ENCODE data around the gene FAF2.

The FAF2 gene

GRCh38 chr5:176533894-176534611, 85.9 kb downstream of the FAF2 start:
- DNase-seq = no peak

- DNase-seq = no peak
Measured at GRCh38 chr5:176534640-176535039, 86.5 kb downstream of the FAF2 start.

GRCh38 chr5:176535101-176535663, 87.0 kb downstream of the FAF2 start:
- DNase-seq = peak; percentile 46

GRCh38 chr5:176535664-176536131, 87.5 kb downstream of the FAF2 start:
- peak; percentile 46 for DNase-seq

- DNase-seq = peak; percentile 81
Measured at GRCh38 chr5:176536132-176536901, 88.1 kb downstream of the FAF2 start.

- DNase-seq = peak; percentile 98
Measured at GRCh38 chr5:176536902-176537553, 88.8 kb downstream of the FAF2 start, which contains the start of gene RNF44. Gene RNF44 (minus strand): TSS chr5:176537402. CDS start chr5:176532472, 4,930 bp downstream.

- peak; percentile 99 for DNase-seq
Measured at GRCh38 chr5:176537554-176538229, 89.5 kb downstream of the FAF2 start.

GRCh38 chr5:176538230-176538988, 90.2 kb downstream of the FAF2 start:
- DNase-seq = peak; percentile 77

- DNase-seq = peak; percentile 36
Measured at GRCh38 chr5:176538989-176539384, 90.8 kb downstream of the FAF2 start.

GRCh38 chr5:176540476-176540899, 92.3 kb downstream of the FAF2 start:
- peak; percentile 69 for DNase-seq

GRCh38 chr5:176540956-176541337, 92.8 kb downstream of the FAF2 start:
- DNase-seq = no peak

GRCh38 chr5:176541338-176542134, 93.4 kb downstream of the FAF2 start:
- peak; percentile 69 for DNase-seq

- DNase-seq = peak; percentile 51
Measured at GRCh38 chr5:176542135-176542595, 94.0 kb downstream of the FAF2 start.

GRCh38 chr5:176542596-176543427, 94.6 kb downstream of the FAF2 start:
- DNase-seq = peak; percentile 74

GRCh38 chr5:176543428-176544182, 95.4 kb downstream of the FAF2 start:
- peak; percentile 83 for DNase-seq

GRCh38 chr5:176545388-176545736, 97.2 kb downstream of the FAF2 start:
- no peak for DNase-seq

GRCh38 chr5:176545737-176546509, 97.7 kb downstream of the FAF2 start:
- DNase-seq = no peak

GRCh38 chr5:176547802-176548201, 99.6 kb downstream of the FAF2 start:
- DNase-seq = no peak
